Measurements from ENCODE around the gene COCH.
"Not testable (repeated sequence)": the region's sequence is repeated elsewhere in the genome, so short reads cannot be mapped to it uniquely, and the experiment has no call there.

The COCH gene

GRCh38 chr14:30876692-30877091, 2.3 kb downstream of the COCH start:
- peak; percentile 28 for DNase-seq

- DNase-seq: no peak
Measured at GRCh38 chr14:30882431-30882830, 8.1 kb downstream of the COCH start.

GRCh38 chr14:30883508-30884294, 9.3 kb downstream of the COCH start:
- DNase-seq: no peak

GRCh38 chr14:30884901-30885300, 10.5 kb downstream of the COCH start:
- DNase-seq: no peak

GRCh38 chr14:30885840-30886740, 11.7 kb downstream of the COCH start:
- DNase-seq: no peak

- no peak for DNase-seq
Measured at GRCh38 chr14:30888480-30889243, 14.3 kb downstream of the COCH start.

- DNase-seq: no peak
Measured at GRCh38 chr14:30889244-30889594, 14.9 kb downstream of the COCH start.

- DNase-seq: no peak
Measured at GRCh38 chr14:30893819-30894218, 19.5 kb downstream of the COCH start.

- DNase-seq: no peak
Measured at GRCh38 chr14:30894923-30895515, 20.7 kb downstream of the COCH start.

GRCh38 chr14:30896435-30896834, 22.1 kb downstream of the COCH start:
- DNase-seq: no peak

GRCh38 chr14:30897121-30897520, 22.8 kb downstream of the COCH start:
- not testable (repeated sequence) for DNase-seq

GRCh38 chr14:30903285-30904124, 29.1 kb downstream of the COCH start:
- no peak for DNase-seq

- peak; percentile 22 for DNase-seq
Measured at GRCh38 chr14:30906752-30907658, 32.6 kb downstream of the COCH start.

GRCh38 chr14:30907659-30908057, 33.3 kb downstream of the COCH start:
- no peak for DNase-seq

- DNase-seq: no peak
Measured at GRCh38 chr14:30908826-30909225, 34.5 kb downstream of the COCH start.

- no peak for DNase-seq
Measured at GRCh38 chr14:30914812-30915211, 40.5 kb downstream of the COCH start.

- DNase-seq: no peak
Measured at GRCh38 chr14:30915596-30915995, 41.2 kb downstream of the COCH start.

- no peak for DNase-seq
Measured at GRCh38 chr14:30921305-30921704, 46.9 kb downstream of the COCH start.

- no peak for DNase-seq
Measured at GRCh38 chr14:30921788-30922187, 47.4 kb downstream of the COCH start.

- DNase-seq: no peak
Measured at GRCh38 chr14:30925254-30925653, 50.9 kb downstream of the COCH start.

- DNase-seq: no peak
Measured at GRCh38 chr14:30928462-30928861, 54.1 kb downstream of the COCH start.
